Upper lobe of left lung (tissue), 4 donors: ENCODE results near the gene AMIGO3.

Experiments used
- CTCF ChIP-seq, 6 experiments: fragments of 450-650 bp in 4 of 6; fragments of 200-600 bp in 2 of 6; sonication (generic) in 2 of 6; IDR thresholded peaks; one replicate each; pipeline ENCODE4 v1.5.1; 2016 to 2019; ENCODE audit warnings: antibody characterized with exemption in 6 of 6
- EP300 ChIP-seq, 4 donors: sonication (generic); formaldehyde crosslinking; IDR thresholded peaks; one replicate each; pipeline ENCODE4 v1.5.1; 2017; ENCODE audit warnings: antibody characterized with exemption in 4 of 4, control low read depth in 2 of 4
- POLR2AphosphoS5 ChIP-seq, 2 donors: sonication (generic); formaldehyde crosslinking; IDR thresholded peaks; one replicate each; pipeline ENCODE4 v1.5.1; 2017; ENCODE audit warnings: antibody characterized with exemption in 2 of 2

- TF ChIP-seq POLR2AphosphoS5 (IDR thresholded peaks at IDR 0.05) (no peak), CTCF (IDR thresholded peaks at IDR 0.05) (no peak), EP300 (IDR thresholded peaks at IDR 0.05) (no peak)
Observed at GRCh38 chr3:49700453-49701128, 18.9 kb downstream of the AMIGO3 start.
